Measurements from ENCODE around the gene CBX8.

CBX8 gene

DNA sequence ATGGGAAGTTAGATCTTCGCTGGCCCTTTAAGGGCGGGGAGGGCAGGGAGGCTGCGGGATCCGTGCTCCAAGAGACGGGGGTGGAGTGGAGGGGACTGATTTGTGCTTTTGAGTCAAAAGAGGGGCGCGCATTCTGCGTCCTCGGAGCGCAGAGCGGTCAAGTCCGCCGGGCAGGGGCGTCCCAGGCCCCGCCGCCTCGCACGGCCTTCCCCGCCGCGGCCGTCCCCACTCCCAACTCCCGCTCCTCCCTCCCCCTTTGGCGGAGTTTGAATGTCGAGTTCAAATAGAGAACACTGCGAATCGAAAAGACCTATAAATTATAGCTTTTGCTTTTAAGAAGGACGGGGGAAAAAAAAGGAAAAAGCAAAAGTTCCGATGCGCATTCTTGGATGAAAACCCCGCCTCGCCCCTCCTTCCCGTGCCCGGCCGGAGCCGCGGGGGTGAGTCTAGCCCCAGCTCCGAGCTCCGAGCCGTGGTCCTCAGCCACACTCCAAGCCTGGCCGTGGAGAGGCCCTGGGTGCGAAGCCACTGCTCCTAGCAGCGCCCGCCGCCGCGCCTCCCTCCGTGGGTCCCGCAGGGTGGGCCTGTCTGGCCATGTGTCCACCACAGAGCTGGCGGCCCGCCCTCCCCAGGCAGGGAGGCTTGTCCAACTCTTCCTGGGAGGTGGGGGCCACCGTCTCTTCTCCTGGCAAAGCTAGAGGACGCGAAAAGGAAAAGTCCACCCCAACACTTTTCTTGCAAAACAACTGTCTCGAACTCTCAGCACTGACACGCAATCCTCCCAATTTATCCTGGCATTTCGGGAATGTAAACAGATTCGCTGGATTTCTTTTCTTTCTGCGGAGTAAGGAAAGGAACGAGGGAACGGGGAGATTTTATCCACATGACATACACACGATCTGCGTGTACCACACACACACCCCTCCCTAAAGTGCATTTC, 3.6 kb downstream of the CBX8 start:
- DNase-seq (ENCODE audit: low read depth), result no peak

GRCh38 chr17:79792341-79792871, 4.5 kb downstream of the CBX8 start:
- DNase-seq (ENCODE audit: low read depth), result no peak

- no peak for DNase-seq (ENCODE audit: low read depth)
These were observed 5.1 kb downstream of the CBX8 start for GRCh38 chr17:79791735-79792161.

GRCh38 chr17:79790805-79791734, 5.8 kb downstream of the CBX8 start:
- DNase-seq (ENCODE audit: low read depth), result no peak

DNA sequence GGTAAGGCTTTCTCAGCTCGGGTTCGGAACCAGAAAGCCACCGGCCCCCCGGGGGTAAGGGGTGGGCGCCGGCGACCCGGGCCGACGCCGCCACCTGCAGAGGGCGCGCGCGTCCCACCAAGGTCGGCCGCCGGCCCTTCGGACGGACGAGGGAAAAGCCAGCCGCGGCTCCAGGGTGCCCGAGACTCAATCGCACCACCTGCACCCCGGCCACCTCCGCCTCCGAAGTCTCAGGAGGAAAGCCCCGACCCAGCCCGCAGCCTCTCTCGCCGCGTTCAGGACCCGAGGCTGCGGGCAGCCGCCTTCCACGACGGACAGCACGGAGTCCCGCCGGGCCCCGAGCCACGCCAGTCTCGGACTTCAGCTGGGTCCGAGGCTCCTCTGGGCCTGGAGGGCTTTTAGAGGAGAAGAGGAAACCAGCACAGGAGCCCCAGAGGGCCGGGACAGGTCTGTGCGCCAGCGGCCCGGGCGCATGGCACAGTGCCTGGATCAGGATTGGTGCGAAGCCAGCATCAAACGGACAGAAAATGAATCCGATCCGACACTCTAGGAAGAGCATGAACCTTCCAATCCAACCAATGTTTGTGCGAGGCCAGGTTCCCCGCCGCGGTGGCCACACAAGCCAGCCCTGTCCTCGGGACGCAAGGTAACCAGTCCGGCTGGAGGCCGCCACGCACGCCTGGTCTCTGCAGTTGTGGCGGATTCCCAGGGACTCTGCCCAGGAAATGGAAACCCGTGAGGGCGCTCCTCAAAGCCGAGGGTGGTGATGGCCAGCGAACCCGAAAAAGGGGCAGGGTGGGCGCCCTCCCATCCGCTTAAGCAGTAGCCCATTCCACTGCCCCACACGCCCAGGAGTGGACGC, 6.7 kb downstream of the CBX8 start:
- no peak for DNase-seq (ENCODE audit: low read depth)

DNA sequence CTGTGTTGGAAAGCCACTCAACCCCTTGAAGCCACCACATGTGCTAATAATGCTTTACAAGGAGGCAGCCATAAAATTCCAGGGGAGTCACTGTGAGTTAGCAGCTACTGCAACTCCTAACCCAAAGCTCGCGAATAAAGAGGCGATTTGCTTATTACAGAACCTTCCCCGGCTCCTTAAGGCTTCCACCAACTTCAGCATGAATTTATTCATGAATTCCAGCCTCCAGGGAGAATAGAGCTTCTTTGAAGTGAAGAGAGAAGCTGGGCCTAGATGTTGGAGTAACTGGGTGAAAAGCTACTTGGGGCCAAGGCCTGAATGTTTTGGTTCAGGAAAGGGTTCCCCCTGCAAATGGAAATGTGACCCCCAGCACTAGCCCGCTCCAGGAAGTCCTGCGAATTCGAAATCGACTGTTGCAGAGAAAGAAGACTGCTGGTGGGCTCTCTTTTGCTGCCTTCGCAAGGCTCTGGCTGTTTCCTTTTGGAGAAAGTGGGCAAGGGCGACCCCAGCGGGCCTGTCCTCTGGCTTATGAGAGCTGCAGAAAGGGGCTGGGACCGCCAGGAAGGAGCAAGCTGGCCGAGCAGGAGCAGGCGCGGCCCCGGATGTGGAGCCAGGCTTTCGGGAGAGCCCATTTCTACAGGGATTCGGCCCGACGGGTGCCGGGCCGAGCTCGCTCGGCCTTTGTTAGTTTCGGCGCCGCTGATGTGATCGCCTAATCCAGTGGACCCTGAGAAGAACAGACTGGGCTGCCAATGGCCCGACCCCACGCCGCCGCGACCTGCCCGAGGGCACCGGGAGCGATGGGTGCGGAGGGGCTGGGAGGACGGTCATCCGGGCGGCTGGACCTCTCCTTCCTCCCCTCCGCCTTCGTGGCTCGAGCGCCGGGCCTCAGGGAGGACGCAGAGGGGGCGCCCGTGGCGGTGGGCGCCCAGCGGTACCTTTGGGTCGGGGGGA, 7.6 kb downstream of the CBX8 start:
- DNase-seq (ENCODE audit: low read depth), result no peak

DNA sequence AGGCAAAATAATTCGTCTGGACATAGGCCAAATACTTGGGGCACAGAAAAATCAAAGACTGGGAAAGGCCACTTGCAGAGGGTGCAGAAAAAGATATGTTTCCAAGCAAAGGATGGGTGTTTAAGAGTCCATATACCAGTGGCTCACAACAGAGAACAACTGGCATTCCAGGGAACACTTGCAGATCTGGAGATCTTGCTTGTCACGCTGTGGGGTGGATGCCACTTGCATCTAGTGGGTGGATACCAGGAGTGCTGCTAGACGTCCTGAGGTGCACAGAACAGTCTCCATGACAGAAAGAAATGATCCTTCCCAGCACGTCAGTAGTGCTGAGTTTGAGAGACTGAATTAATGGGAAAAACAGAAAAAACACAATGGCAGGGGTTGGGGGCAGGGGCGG, 8.4 kb downstream of the CBX8 start:
- no peak for DNase-seq (ENCODE audit: low read depth)

DNA sequence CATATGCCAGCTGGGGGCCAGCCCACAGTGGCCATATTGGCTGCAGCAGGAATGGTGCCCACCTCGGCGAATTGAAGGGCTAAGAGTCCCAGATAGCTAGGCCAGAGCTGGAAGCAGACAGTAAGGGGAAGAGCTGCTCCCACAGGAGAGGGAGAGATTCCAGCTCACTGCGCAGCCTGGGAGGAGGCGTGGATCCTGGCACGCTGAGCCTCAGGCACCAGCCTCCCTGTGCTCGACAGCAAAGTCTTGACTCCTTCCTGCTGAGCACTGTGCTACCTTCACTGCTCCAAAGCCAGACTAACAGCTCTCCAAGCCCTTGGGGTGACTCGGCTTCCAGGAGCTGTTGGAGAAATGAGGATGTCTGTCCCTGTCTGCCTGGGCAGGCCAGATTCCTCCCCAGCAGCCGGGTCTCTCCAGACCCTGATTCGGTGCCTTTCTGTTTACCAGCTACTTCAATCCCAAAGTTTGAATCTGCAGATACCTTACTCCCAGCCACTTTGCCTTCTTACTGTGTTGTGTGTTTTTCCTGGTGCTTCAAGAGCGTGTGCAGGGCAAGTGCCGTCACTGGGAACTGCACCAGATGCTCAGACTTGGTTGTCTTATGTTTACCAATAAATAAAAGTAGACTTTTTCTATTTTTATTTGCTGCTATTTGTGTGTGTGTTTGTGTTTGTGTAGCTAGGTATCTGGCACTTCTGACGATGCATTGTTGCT, 9.8 kb downstream of the CBX8 start:
- no peak for DNase-seq (ENCODE audit: low read depth)

DNA sequence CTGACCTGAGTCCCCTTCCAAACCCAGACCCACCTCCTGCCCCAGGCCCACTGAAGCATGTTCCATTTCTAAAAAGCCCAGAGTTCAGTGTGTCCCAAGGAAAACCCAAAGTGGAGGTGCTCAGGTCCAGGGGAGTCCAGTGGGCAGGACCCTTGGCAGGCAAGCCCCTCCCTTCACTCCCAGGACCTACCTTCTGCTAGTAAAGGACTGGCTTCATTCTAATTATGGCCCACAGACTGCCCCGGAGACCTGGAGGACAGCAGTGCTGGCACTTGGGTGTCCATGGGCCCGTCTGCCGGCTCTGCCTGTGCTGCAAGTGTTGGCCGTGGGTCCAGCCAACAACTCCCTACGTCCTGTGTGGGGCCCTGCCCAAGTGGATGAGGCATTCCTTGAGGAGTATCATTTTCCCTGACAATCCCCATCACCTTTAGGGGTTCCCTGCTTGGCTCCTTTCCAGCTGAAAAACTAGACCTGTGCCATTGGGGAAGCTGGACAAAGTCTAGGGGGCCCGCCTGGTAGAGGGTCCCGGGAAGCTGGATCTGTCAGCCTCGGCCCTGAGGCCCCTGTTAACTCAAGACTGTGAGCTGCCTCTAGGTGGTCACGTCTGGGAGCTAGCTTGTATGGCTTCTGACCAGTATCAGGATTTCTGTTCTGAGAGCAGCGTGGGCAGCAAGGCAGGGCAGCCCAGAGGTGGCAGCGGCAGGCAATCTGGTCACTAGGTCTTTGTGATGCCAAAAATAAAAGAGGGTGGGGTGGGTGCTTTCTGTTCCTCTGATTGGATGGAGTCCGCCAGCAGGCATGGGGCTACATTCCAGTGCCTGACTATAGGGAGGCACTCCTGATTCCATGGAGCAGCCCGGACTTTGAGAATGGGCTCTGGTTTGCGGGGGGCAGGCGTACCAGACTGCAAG, 10.7 kb downstream of the CBX8 start:
- DNase-seq (ENCODE audit: low read depth), result no peak

DNA sequence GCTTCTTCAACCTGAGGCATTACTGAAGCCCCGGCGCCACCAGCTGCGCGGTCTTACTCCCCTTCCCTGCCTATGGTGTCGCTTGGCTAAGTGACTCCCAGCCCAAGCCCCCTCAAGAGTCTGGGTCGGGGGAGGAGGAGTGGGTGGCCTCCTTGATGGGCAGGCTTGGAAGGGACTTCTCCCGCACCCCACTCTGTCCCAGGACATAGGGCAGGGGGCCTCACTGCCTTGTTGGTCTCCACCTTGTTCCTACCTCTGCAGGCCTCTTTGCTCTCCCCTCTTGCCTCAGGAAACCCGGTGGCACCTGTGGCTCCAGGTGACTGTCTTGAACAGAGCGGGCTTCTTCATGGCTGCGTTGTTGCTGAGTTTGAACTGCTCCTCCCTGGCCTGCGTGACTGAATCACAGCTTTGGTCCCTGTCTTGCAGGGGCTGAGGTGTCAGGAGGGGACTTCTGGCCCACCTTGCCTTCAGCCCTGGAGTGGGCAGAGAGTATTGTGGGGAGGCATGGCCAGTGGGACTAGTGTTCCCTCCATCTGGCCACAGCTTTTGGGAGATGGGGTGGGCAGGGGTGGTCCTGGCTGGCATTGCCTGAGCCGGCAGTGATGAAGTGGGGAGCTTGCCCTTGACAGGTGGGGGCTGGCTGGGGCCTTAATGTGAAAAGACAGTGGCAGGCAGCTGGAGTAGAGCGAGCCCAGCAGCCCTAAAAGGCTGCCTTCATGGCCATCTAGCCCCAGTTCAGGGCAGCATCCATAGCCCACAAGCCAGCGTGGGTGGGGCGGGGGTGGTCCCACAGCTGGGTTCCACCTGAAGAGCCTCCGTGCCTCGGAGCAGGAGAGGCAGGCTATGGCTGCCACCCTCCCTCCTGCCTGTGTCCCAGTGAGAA, 11.6 kb downstream of the CBX8 start:
- no peak for DNase-seq (ENCODE audit: low read depth)

- no peak for DNase-seq (ENCODE audit: low read depth)
These were observed 12.4 kb downstream of the CBX8 start for GRCh38 chr17:79784353-79785016.

GRCh38 chr17:79783891-79784290, 13.0 kb downstream of the CBX8 start:
- DNase-seq (ENCODE audit: low read depth), result no peak

- DNase-seq (ENCODE audit: low read depth), result no peak
These were observed 14.9 kb downstream of the CBX8 start for GRCh38 chr17:79781736-79782575.

DNA sequence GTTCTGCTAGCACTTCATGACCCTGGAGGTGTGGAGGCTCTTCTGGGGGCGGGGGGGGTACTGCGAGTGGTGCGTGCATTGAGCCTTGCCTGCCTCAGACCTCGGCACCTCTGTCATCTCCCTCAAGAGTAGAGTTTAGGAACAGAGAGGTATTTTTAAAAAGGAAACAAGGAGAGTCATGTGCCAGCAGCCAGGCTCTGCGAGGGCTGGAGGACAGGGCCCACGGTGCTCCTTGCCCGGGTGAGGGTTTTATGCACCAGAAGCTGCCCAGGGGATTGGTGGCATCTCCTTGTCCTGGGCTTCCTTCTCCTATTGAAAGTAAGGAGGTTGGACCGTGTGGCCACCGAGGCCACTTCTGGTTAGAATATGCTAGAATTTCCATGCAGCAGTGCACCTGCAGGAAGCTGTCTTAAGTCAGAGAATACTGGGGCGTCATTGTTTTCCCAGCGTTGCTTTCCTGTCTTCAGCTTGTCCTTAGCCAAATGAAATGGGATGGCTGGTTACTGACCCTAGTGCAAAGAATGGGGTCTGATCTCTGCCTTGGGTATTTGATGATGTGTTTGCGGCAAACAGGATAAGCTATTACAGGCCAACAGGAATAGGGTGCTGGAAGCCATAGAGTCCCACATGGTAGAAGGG, 15.7 kb downstream of the CBX8 start:
- no peak for DNase-seq (ENCODE audit: low read depth)

DNA sequence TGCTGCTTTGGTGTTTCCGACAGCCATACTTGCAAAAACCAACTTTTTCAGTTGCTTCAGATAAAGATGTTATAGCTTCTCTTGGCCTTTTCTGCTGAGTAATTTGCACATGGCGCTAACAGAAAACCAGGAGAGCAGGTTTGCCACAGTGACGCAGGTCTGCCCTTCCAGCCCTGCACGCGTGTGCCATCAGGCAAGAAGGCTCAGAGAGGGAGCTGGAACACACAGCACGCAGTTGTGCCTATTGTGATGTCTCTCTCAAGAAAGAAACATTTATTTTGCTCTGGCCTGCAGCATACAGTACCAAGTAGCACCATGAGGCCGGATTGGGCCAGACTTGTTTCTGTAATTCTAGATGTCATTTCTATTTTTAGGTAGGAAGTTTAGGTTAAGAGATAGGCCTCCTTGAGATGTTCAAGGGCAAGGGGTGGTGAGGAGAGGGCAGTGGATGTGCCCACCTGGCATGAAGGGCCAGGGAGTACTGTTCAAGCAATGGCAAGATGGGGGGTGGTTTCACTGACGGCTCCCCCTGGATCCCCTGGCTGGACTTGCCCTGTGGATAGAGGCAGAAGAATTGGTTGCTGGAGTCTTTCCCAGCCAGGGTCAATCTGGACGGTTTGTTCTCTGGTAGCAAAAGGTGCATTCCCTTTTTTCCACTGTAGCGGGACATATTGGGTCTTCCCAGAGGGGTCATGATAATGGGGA, 17.1 kb downstream of the CBX8 start:
- no peak for DNase-seq (ENCODE audit: low read depth)
